PFSK-1 (cell line): ENCODE results near the gene ITSN2.

Experiments used
- FOXP2 ChIP-seq: optimal IDR thresholded peaks from 2 replicates; pipeline ENCODE3; 2011; ENCODE audit warnings: borderline replicate concordance, control low read depth, inconsistent platforms; ENCODE audit not compliant: insufficient read depth; ENCODE audit errors: extremely low read length, extremely low read depth
- POLR2AphosphoS5 ChIP-seq: IDR thresholded peaks from 2 replicates; pipeline ENCODE4 v1.6.1; 2012; ENCODE audit warnings: low read depth, mild to moderate bottlenecking, control low read depth, low read length, moderate library complexity
- REST ChIP-seq, 2 experiments: IDR thresholded peaks; 2 replicates each; pipeline versions ENCODE4 v1.6.1 to v1.8.0; 2011 to 2012; ENCODE audit warnings: low read depth in 2 of 2, low read length in 2 of 2, control low read depth in 1 of 2, inconsistent platforms in 1 of 2, mild to moderate bottlenecking in 1 of 2, moderate library complexity in 1 of 2; ENCODE audit not compliant: insufficient read depth in 1 of 2
- SIN3A ChIP-seq: IDR thresholded peaks from 2 replicates; pipeline ENCODE4 v1.6.1; 2012; ENCODE audit warnings: mild to moderate bottlenecking, low read length, moderate library complexity, borderline replicate concordance; ENCODE audit not compliant: insufficient read depth
- TAF1 ChIP-seq: IDR thresholded peaks from 2 replicates; pipeline ENCODE4 v1.6.1; 2012; ENCODE audit warnings: low read length, control low read depth, borderline replicate concordance; ENCODE audit not compliant: insufficient read depth

The ITSN2 gene

GRCh38 chr2:24261441-24261840, 98.9 kb downstream of the ITSN2 start:
- TF ChIP-seq SIN3A: no peak
- no peak for TF ChIP-seq TAF1
- no peak for TF ChIP-seq POLR2AphosphoS5
- TF ChIP-seq REST (IDR thresholded peaks at IDR 0.05; ENCODE audit: insufficient read depth in 1 of 2, low read depth in 2 of 2, low read length in 2 of 2): no peak
- no peak for TF ChIP-seq FOXP2

- no peak for TF ChIP-seq SIN3A
- no peak for TF ChIP-seq POLR2AphosphoS5
- no peak for TF ChIP-seq FOXP2
- TF ChIP-seq REST (IDR thresholded peaks at IDR 0.05; ENCODE audit: insufficient read depth in 1 of 2, low read depth in 2 of 2, low read length in 2 of 2): no peak
- TF ChIP-seq TAF1: no peak
These were observed 101.0 kb downstream of the ITSN2 start for GRCh38 chr2:24259316-24259715.

- TF ChIP-seq TAF1: no peak
- no peak for TF ChIP-seq FOXP2
- no peak for TF ChIP-seq SIN3A
- TF ChIP-seq POLR2AphosphoS5: no peak
- no peak for TF ChIP-seq REST (IDR thresholded peaks at IDR 0.05; ENCODE audit: insufficient read depth in 1 of 2, low read depth in 2 of 2, low read length in 2 of 2)
These were observed 101.6 kb downstream of the ITSN2 start for GRCh38 chr2:24258718-24259117.

GRCh38 chr2:24253303-24253919, 106.9 kb downstream of the ITSN2 start:
- TF ChIP-seq FOXP2: no peak
- TF ChIP-seq POLR2AphosphoS5: no peak
- TF ChIP-seq TAF1: no peak

GRCh38 chr2:24247592-24247991, 112.7 kb downstream of the ITSN2 start:
- TF ChIP-seq SIN3A (no peak), FOXP2 (no peak)

- TF ChIP-seq TAF1: no peak
- no peak for TF ChIP-seq POLR2AphosphoS5
- no peak for TF ChIP-seq FOXP2
- TF ChIP-seq SIN3A: no peak
- TF ChIP-seq REST (IDR thresholded peaks at IDR 0.05; ENCODE audit: insufficient read depth in 1 of 2, low read depth in 2 of 2, low read length in 2 of 2): no peak
These were observed 113.2 kb downstream of the ITSN2 start for GRCh38 chr2:24247164-24247563.
